ENCODE data around the gene CLDND2.

DNA sequence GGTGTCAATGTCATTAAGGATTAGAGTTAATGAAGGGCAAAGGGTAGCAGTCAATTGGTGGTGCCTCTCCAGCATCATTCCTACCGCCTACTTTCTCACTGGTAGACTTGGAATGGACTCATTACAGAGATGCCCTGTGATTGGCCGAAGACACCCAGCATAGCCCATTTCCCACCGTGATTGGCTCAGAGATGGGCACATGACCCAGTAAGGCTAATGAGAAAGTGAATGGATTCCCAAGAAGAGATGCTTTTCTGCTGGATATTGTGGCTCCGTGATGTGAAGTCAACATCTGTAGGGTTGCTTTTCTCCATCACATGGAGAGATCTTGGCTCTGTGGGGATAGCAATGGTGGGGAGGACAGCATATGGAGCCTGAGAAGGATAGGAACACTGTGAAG, 38.4 kb downstream of the CLDND2 start:
- TF ChIP-seq, protein P1, sequence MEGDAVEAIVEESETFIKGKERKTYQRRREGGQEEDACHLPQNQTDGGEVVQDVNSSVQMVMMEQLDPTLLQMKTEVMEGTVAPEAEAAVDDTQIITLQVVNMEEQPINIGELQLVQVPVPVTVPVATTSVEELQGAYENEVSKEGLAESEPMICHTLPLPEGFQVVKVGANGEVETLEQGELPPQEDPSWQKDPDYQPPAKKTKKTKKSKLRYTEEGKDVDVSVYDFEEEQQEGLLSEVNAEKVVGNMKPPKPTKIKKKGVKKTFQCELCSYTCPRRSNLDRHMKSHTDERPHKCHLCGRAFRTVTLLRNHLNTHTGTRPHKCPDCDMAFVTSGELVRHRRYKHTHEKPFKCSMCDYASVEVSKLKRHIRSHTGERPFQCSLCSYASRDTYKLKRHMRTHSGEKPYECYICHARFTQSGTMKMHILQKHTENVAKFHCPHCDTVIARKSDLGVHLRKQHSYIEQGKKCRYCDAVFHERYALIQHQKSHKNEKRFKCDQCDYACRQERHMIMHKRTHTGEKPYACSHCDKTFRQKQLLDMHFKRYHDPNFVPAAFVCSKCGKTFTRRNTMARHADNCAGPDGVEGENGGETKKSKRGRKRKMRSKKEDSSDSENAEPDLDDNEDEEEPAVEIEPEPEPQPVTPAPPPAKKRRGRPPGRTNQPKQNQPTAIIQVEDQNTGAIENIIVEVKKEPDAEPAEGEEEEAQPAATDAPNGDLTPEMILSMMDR (tag by site-specific recombination; IDR thresholded peaks at IDR 0.05) = no peak
- no peak for TF ChIP-seq ZNF311 (tag by site-specific recombination; IDR thresholded peaks at IDR 0.05; ENCODE audit: borderline replicate concordance)
- TF ChIP-seq ZNF558 (tag by site-specific recombination; IDR thresholded peaks at IDR 0.05) = no peak
- TF ChIP-seq SP7 (tag by site-specific recombination; IDR thresholded peaks at IDR 0.05) = no peak
- TF ChIP-seq, protein P2, sequence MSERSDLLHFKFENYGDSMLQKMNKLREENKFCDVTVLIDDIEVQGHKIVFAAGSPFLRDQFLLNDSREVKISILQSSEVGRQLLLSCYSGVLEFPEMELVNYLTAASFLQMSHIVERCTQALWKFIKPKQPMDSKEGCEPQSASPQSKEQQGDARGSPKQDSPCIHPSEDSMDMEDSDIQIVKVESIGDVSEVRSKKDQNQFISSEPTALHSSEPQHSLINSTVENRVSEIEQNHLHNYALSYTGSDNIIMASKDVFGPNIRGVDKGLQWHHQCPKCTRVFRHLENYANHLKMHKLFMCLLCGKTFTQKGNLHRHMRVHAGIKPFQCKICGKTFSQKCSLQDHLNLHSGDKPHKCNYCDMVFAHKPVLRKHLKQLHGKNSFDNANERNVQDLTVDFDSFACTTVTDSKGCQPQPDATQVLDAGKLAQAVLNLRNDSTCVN (tag by site-specific recombination; optimal IDR thresholded peaks at IDR 0.05) = no peak
